ENCODE measurements around the gene SLC15A3. TPM values are rescaled to one million over a fixed set of nuclear protein-coding genes. Genes with fewer than 3 reads are reported as not detected.
"Not testable (repeated sequence)": the region's sequence is repeated elsewhere in the genome, so short reads cannot be mapped to it uniquely, and the experiment has no call there.

Gene SLC15A3
- polyA plus RNA-seq, 2 donors, result 6.5 to 9.7 TPM

DNA sequence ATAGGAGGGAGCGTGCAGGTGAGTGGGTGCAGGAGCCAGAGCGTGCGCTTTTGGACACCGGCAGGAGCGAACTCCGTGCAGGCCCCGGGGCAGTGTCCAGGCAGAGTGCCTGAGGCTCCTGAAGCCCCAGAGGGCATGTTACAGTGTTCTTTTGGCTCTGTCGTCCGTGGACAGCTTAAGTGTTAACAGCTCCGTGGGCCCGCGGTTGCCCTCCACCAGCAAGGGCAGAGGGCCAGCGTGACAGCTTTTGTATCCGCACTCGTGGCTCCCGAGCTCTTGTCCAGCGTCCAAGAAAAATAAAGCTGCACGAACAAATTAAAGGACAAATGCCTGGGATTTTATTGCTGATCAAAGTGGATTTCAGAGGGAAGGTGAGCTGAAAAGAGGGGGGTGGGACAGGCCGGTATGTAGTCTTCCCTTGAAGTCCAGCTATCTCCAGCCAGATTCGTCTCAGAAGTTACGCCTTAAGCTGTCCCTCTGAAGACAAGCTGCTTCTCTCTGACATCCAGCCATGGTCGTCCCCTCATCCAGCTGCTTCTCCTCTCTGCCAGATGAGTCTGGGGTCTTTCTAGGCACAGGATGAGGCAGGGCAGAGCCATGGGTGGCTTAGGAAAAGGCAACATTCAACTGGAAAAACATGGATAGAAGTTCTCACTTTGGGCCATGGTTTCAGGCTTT is 39.0 kb downstream of the SLC15A3 start:
- peaks cover 3 to 17% of the 10 kb centered on the region in 2 donors for H3K4me1 ChIP-seq (ENCODE audit: control insufficient read depth in 2 of 2, insufficient read depth in 2 of 2, low read length in 1 of 2)

DNA sequence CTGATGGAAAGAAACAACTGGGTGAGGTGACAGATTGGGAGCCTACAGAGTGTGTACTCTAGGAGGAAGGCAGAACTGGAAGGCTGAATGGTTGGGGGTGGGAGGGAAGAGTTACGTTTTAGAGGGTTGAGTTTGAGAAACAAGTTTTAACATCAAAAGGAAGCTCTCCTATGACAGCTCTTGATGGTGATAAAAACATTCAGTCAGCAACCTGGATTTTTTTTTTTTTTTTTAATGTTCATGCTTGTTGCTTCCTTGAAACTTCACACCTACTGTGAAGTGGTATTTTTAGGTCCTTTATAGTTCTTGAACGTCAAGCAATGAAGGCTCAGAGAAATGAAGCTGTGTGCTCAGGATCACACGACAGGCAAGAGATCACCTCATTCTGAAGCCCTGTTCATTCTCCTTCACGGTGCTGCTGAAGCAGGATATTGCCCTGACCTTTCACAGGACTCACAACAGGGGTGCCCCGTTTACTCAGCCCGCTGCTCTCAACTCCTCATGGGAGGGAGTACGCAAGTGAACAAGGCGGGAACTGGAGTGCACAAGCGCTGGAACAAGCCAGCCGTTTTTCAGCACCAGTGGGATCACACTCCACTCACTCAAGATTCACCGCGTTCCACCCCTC is 39.6 kb downstream of the SLC15A3 start:
- Histone ChIP-seq H3K9me3 (ENCODE audit: control insufficient read depth in 2 of 2, insufficient read depth in 1 of 2, low read depth in 1 of 2, low read length in 1 of 2) (no peaks in the 10 kb centered on the region), H3K27ac (ENCODE audit: low read depth in 2 of 2, low read length in 1 of 2) (no peak overlapping the region)
- WGBS, 2 donors, result 73 to 76% methylated on average over 12 of the region's 12 CpGs

More for the DNA sequence above, 39.0 kb downstream of the SLC15A3 start:
- Histone ChIP-seq H3K36me3 (ENCODE audit: control insufficient read depth in 2 of 2, insufficient read depth in 2 of 2, low read length in 1 of 2) (no peaks in the 10 kb centered on the region), H3K9me3 (ENCODE audit: control insufficient read depth in 2 of 2, insufficient read depth in 1 of 2, low read depth in 1 of 2, low read length in 1 of 2) (no peaks in the 10 kb centered on the region), H3K27me3 (ENCODE audit: control insufficient read depth in 1 of 2, insufficient read depth in 2 of 2, low read length in 2 of 2) (no peaks in the 10 kb centered on the region), H3K4me3 (ENCODE audit: low read depth in 1 of 2, low read length in 2 of 2) (no peak overlapping the region), H3K27ac (ENCODE audit: low read depth in 2 of 2, low read length in 1 of 2) (peak overlapping the region; percentile 51 to 93)
- 64 to 75% methylated on average over 22 of the region's 22 CpGs for WGBS, 2 donors

DNA sequence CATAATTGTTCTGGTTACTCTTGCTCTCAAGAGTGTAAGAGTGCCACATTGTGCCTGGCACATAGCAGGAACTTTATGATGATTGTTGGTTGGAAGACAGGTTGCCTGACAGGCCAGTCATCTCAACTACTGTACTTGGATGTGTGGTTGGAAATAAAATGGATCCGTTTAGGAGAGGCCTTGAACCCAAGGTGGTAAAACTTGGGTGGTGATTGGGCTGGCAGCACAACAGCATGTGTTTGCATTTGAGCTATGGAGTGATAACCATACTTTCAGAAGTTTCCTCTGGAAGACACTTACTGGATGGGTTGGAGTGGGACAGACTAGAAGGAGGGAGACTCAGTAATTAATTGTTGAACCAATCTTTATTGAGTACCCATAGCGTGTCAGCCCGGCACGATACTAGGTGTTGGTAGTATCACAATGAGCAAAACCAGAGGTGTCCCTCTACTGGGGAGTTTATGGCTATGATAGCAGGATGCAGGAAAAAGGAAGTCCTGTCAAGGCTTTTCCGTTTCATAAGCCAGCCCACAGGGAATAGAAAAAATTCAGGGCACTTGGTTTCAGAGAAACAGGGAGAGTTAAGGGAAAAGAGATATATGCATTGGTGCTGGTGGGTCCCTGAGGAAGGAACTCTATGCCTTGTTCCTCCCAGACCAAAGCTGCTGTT is 41.1 kb downstream of the SLC15A3 start:
- Histone ChIP-seq H3K27me3 (ENCODE audit: control insufficient read depth in 1 of 2, insufficient read depth in 2 of 2, low read length in 2 of 2) (no peaks in the 10 kb centered on the region), H3K36me3 (ENCODE audit: control insufficient read depth in 2 of 2, insufficient read depth in 2 of 2, low read length in 1 of 2) (no peaks in the 10 kb centered on the region), H3K4me1 (ENCODE audit: control insufficient read depth in 2 of 2, insufficient read depth in 2 of 2, low read length in 1 of 2) (peaks cover 0 to 11% of the 10 kb centered on the region in 2 donors), H3K27ac (ENCODE audit: low read depth in 2 of 2, low read length in 1 of 2) (no peak overlapping the region), H3K9me3 (ENCODE audit: control insufficient read depth in 2 of 2, insufficient read depth in 1 of 2, low read depth in 1 of 2, low read length in 1 of 2) (no peaks in the 10 kb centered on the region), H3K4me3 (ENCODE audit: low read depth in 1 of 2, low read length in 2 of 2) (no peak overlapping the region)
- 68 to 71% methylated on average over 5 of the region's 5 CpGs for WGBS, 2 donors

More for the DNA sequence above, 39.6 kb downstream of the SLC15A3 start:
- Histone ChIP-seq H3K36me3 (ENCODE audit: control insufficient read depth in 2 of 2, insufficient read depth in 2 of 2, low read length in 1 of 2) (no peaks in the 10 kb centered on the region), H3K4me1 (ENCODE audit: control insufficient read depth in 2 of 2, insufficient read depth in 2 of 2, low read length in 1 of 2) (peaks cover 3 to 17% of the 10 kb centered on the region in 2 donors), H3K4me3 (ENCODE audit: low read depth in 1 of 2, low read length in 2 of 2) (no peak overlapping the region), H3K27me3 (ENCODE audit: control insufficient read depth in 1 of 2, insufficient read depth in 2 of 2, low read length in 2 of 2) (no peaks in the 10 kb centered on the region)

DNA sequence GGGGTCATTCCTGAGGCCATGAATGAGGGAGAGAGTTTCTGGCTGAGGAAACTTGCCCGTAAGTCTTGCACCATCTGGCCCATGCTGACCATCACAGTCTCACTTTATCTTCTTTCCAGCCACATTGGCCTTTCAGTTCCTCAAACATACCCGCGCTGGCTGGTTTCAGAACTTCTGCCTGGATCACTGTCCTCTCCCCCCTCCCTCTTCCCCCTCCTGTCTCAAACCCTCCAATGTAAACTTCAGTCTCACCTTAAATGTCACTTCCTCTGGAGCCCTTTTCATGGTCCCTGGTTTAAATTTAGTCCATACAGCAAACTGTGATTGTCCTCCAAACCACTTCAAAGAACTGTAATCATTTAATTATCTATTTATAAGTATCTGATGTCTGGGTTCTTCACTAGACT is 41.7 kb downstream of the SLC15A3 start:
- Histone ChIP-seq H3K27ac (ENCODE audit: low read depth in 2 of 2, low read length in 1 of 2) (no peak overlapping the region), H3K27me3 (ENCODE audit: control insufficient read depth in 1 of 2, insufficient read depth in 2 of 2, low read length in 2 of 2) (no peaks in the 10 kb centered on the region)
- WGBS, 2 donors, result 75 to 84% methylated on average over 3 of the region's 3 CpGs

DNA sequence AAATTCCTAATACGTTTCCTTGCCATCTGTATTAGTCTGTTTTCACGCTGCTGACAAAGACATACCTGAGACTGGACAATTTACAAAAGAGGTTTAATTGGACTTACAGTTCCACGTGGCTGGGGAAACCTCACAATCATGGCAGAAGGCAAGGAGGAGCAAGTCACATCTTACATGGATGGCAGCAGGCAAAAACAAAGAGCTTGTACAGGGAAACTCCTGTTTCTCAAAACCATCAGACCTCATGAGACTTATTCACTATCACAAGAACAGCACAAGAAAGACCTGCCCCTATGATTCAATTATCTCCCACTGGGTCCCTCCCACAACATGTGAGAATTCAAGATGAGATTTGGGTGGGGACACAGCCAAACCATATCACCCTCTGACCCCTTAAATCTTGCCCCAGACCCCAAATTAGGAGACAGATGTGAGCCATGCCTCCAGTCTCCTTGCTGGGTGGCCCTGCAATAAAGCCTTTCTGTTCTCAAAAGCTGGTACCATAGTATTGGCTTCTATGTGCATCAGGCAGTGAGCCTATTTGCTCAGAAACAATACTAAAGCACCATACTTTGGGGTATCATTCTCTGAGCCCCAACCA is 42.2 kb downstream of the SLC15A3 start:
- H3K4me3 ChIP-seq (ENCODE audit: low read depth in 1 of 2, low read length in 2 of 2); H3K36me3 ChIP-seq (ENCODE audit: control insufficient read depth in 2 of 2, insufficient read depth in 2 of 2, low read length in 1 of 2); H3K4me1 ChIP-seq (ENCODE audit: control insufficient read depth in 2 of 2, insufficient read depth in 2 of 2, low read length in 1 of 2); H3K9me3 ChIP-seq (ENCODE audit: control insufficient read depth in 2 of 2, insufficient read depth in 1 of 2, low read depth in 1 of 2, low read length in 1 of 2); H3K27ac ChIP-seq (ENCODE audit: low read depth in 2 of 2, low read length in 1 of 2); H3K27me3 ChIP-seq (ENCODE audit: control insufficient read depth in 1 of 2, insufficient read depth in 2 of 2, low read length in 2 of 2): not testable (repeated sequence)
- 57 to 71% methylated on average over 3 of the region's 3 CpGs for WGBS, 2 donors

More for the DNA sequence above, 41.7 kb downstream of the SLC15A3 start:
- Histone ChIP-seq H3K36me3 (ENCODE audit: control insufficient read depth in 2 of 2, insufficient read depth in 2 of 2, low read length in 1 of 2) (no peaks in the 10 kb centered on the region), H3K4me1 (ENCODE audit: control insufficient read depth in 2 of 2, insufficient read depth in 2 of 2, low read length in 1 of 2) (peaks cover 0 to 7% of the 10 kb centered on the region in 2 donors), H3K9me3 (ENCODE audit: control insufficient read depth in 2 of 2, insufficient read depth in 1 of 2, low read depth in 1 of 2, low read length in 1 of 2) (no peaks in the 10 kb centered on the region), H3K4me3 (ENCODE audit: low read depth in 1 of 2, low read length in 2 of 2) (no peak overlapping the region)

DNA sequence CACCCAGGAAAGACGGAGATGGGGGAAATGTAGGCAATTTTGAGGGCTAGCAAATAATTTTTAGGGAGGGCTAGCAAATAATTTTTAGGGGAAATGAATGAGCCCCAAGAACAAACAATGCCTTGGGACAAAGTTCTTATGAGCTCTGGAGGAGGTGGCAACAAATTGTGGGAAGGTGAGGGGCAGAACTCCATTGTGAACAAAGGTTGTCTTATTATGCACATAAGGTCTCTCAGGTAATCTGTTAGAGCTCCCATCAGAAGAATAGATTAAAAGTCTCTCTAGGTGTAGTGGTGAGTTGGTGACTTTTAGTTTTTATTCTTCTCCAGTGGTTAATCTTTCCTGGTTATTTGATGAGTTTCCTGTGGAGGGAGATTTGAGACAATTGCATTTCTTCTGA is 43.2 kb downstream of the SLC15A3 start:
- H3K27me3 ChIP-seq (ENCODE audit: control insufficient read depth in 1 of 2, insufficient read depth in 2 of 2, low read length in 2 of 2), result no peaks in the 10 kb centered on the region
- H3K27ac ChIP-seq (ENCODE audit: low read depth in 2 of 2, low read length in 1 of 2), result no peak overlapping the region
- H3K4me1 ChIP-seq (ENCODE audit: control insufficient read depth in 2 of 2, insufficient read depth in 2 of 2, low read length in 1 of 2), result peaks cover 0 to 7% of the 10 kb centered on the region in 2 donors
- peaks cover 0 to under 1% of the 10 kb centered on the region in 2 donors for H3K36me3 ChIP-seq (ENCODE audit: control insufficient read depth in 2 of 2, insufficient read depth in 2 of 2, low read length in 1 of 2)
- H3K9me3 ChIP-seq (ENCODE audit: control insufficient read depth in 2 of 2, insufficient read depth in 1 of 2, low read depth in 1 of 2, low read length in 1 of 2), result no peaks in the 10 kb centered on the region
- no peak overlapping the region for H3K4me3 ChIP-seq (ENCODE audit: low read depth in 1 of 2, low read length in 2 of 2)
- 34 to 46% methylated on average over 1 of the region's 1 CpG for WGBS, 2 donors

DNA sequence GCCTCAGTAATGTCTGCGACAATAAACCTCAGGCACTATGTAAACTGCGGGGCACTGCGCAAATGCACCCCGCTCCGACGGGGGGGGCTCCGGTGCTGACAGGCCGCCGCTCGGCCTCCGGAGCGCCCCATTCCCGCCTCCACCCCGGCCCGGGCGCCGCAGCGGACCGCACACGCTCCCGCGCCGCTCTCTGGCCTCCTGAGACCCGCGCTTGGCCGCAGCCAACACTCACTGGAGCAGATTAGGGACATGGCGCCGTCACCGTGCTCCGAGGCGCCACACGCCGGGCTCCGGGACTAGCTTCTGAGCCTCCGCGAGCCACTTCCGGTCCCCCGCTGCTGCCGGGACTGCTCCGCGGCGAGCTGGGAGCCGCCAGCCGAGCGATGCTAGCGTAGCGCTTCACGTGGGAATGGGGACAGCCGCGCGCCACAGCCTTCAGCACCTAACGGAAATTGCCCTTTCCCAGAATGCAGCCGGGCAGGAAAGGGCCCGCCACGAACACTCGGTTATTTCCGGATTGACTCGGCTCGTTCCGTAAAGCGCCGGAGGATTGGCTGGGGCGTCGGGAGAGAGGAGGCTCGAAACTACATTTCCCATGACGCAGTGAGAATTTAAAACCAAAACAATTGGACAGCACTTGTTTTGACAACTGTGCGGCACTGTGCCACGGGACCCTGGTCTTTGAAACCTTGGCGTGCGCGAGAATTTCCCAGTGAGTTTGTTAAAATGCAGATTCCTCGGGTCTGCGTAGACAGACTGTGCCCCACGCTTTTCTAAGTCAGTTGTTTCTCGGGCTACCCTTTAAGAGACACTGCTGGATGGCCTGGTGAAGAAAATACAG is 45.6 kb downstream of the SLC15A3 start, which contains the start of gene PRPF19:
Gene PRPF19 (minus strand): TSS at position 454 of the 841 bp plus-strand sequence. CDS start 203 bp downstream, at position 251.
- Histone ChIP-seq H3K27me3 (ENCODE audit: control insufficient read depth in 1 of 2, insufficient read depth in 2 of 2, low read length in 2 of 2) (no peaks in the 10 kb centered on the region), H3K9me3 (ENCODE audit: control insufficient read depth in 2 of 2, insufficient read depth in 1 of 2, low read depth in 1 of 2, low read length in 1 of 2) (no peaks in the 10 kb centered on the region), H3K4me1 (ENCODE audit: control insufficient read depth in 2 of 2, insufficient read depth in 2 of 2, low read length in 1 of 2) (no peaks in the 10 kb centered on the region), H3K27ac (ENCODE audit: low read depth in 2 of 2, low read length in 1 of 2) (peak within 1 kb of the TSS; percentile 90 to 93), H3K4me3 (ENCODE audit: low read depth in 1 of 2, low read length in 2 of 2) (peak within 1 kb of the TSS; percentile 72 to 96), H3K36me3 (ENCODE audit: control insufficient read depth in 2 of 2, insufficient read depth in 2 of 2, low read length in 1 of 2) (peaks cover 4 to 22% of the 10 kb centered on the region in 2 donors)
- WGBS, 2 donors, result 1% methylated on average over 75 of the region's 75 CpGs

DNA sequence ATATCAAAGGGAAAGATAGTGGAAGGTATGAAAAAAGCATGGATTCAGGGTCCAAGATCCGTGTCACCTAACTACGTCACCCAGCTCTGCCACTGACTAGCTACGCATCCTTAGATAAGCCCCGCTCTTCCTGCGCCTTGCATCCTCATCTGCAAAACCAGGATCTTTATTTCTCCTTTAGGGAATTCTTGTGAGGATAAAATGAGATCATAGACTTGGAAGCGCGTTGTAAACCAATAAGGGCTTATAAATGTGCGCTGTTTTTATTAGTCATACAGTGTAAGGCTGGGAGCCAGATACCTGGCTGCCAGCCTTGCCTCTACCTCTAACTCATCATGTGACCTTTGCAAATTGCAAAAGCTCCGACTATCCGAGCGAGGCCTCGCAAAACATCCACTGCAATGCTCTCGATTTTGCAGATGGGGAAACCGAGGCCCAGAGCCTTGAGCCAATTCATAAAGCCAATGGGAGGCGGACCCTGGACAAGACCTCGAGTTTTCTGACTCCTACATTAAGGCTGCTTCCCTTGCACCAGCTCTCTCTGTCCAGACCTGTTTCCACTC is 46.3 kb downstream of the SLC15A3 start:
- Histone ChIP-seq H3K27me3 (ENCODE audit: control insufficient read depth in 1 of 2, insufficient read depth in 2 of 2, low read length in 2 of 2) (no peaks in the 10 kb centered on the region), H3K36me3 (ENCODE audit: control insufficient read depth in 2 of 2, insufficient read depth in 2 of 2, low read length in 1 of 2) (peaks cover 9 to 28% of the 10 kb centered on the region in 2 donors), H3K27ac (ENCODE audit: low read depth in 2 of 2, low read length in 1 of 2) (peak overlapping the region; percentile 90 to 93), H3K9me3 (ENCODE audit: control insufficient read depth in 2 of 2, insufficient read depth in 1 of 2, low read depth in 1 of 2, low read length in 1 of 2) (no peaks in the 10 kb centered on the region), H3K4me3 (ENCODE audit: low read depth in 1 of 2, low read length in 2 of 2) (peak overlapping the region; percentile 72 to 96), H3K4me1 (ENCODE audit: control insufficient read depth in 2 of 2, insufficient read depth in 2 of 2, low read length in 1 of 2) (no peaks in the 10 kb centered on the region)
- 5% methylated on average over 16 of the region's 16 CpGs for WGBS, 2 donors
